Neural progenitor cell (in vitro differentiated cells): Measurements from ENCODE around the gene SRRM4. TPM values are rescaled to one million over a fixed set of nuclear protein-coding genes. Genes with fewer than 3 reads are reported as not detected.
"Not testable (repeated sequence)": the region's sequence is repeated elsewhere in the genome, so short reads cannot be mapped to it uniquely, and the experiment has no call there.

Experiments used
- DNase-seq: peaks from one replicate; pipeline ENCODE4 v3.0.0-alpha.2; 2016; ENCODE audit warnings: low spot score
- H2AFZ ChIP-seq: fragments of 200-600 bp; sonication (generic); replicated peaks from 2 replicates; pipeline ENCODE4 v1.6.1; 2016; ENCODE audit warnings: antibody characterized with exemption
- H3F3A ChIP-seq: fragments of 200-600 bp; sonication (generic); 2 replicates; pipeline ENCODE4 v1.6.1; 2016; ENCODE audit warnings: antibody characterized with exemption, low read depth
- H3K27ac ChIP-seq: fragments of 200-600 bp; sonication (generic); 2 replicates; pipeline ENCODE4 v1.5.1; 2016; ENCODE audit warnings: mild to moderate bottlenecking
- H3K27me3 ChIP-seq: fragments of 200-600 bp; sonication (generic); 2 replicates; pipeline ENCODE4 v1.6.1; 2016; ENCODE audit warnings: mild to moderate bottlenecking, moderate library complexity
- H3K36me3 ChIP-seq: fragments of 200-600 bp; sonication (generic); 2 replicates; pipeline ENCODE4 v1.5.1; 2016
- H3K4me1 ChIP-seq: fragments of 200-600 bp; sonication (generic); 2 replicates; pipeline ENCODE4 v1.6.1; 2016; ENCODE audit warnings: mixed run types
- H3K4me2 ChIP-seq: fragments of 200-600 bp; sonication (generic); 2 replicates; pipeline ENCODE4 v1.6.1; 2016
- H3K4me3 ChIP-seq: fragments of 200-600 bp; sonication (generic); 2 replicates; pipeline ENCODE4 v1.5.1; 2016
- H3K79me2 ChIP-seq: fragments of 200-600 bp; sonication (generic); 2 replicates; pipeline ENCODE4 v1.6.1; 2016; ENCODE audit warnings: low read depth
- H3K9ac ChIP-seq: fragments of 200-600 bp; sonication (generic); 2 replicates; pipeline ENCODE4 v1.6.1; 2016
- H3K9me3 ChIP-seq: fragments of 200-600 bp; sonication (generic); 2 replicates; pipeline ENCODE4 v1.5.1; 2016; ENCODE audit warnings: low read depth
- H4K20me1 ChIP-seq: fragments of 200-600 bp; sonication (generic); 2 replicates; pipeline ENCODE4 v1.6.1; 2016; ENCODE audit warnings: low read depth
- H3K27ac Mint-ChIP-seq: 3 replicates; pipeline ENCODE4 v1.8.0; 2021; ENCODE audit warnings: mixed read lengths
- H3K27me3 Mint-ChIP-seq: 2 replicates; pipeline ENCODE4 v1.8.0; 2022; ENCODE audit warnings: low read depth, mild to moderate bottlenecking, inconsistent platforms, moderate library complexity, mixed read lengths; ENCODE audit not compliant: insufficient read depth
- H3K36me3 Mint-ChIP-seq: 3 replicates; pipeline ENCODE4 v1.8.0; 2021; ENCODE audit warnings: mixed read lengths
- H3K4me1 Mint-ChIP-seq: 3 replicates; pipeline ENCODE4 v1.8.0; 2021; ENCODE audit warnings: mixed read lengths
- H3K4me3 Mint-ChIP-seq: 3 replicates; pipeline ENCODE4 v1.8.0; 2021; ENCODE audit warnings: mild to moderate bottlenecking, moderate library complexity, mixed read lengths
- H3K9me3 Mint-ChIP-seq: 3 replicates; pipeline ENCODE4 v1.8.0; 2020; ENCODE audit warnings: mixed read lengths
- CTCF ChIP-seq: fragments of 200-600 bp; sonication (generic); IDR thresholded peaks from 2 replicates; pipeline ENCODE4 v1.5.1; 2017; ENCODE audit warnings: antibody characterized with exemption, mild to moderate bottlenecking
- EZH2 ChIP-seq: fragments of 200-600 bp; sonication (generic); IDR thresholded peaks from 2 replicates; pipeline ENCODE4 v1.6.1; 2017; ENCODE audit warnings: antibody characterized with exemption, mild to moderate bottlenecking, moderate library complexity
- EZH2phosphoT487 ChIP-seq: fragments of 200-600 bp; sonication (generic); IDR thresholded peaks from 2 replicates; pipeline ENCODE4 v1.6.1; 2017; ENCODE audit warnings: antibody characterized with exemption
- total RNA-seq: library from RNA; depleted of rRNA; stranded (reverse); fragments of >200 nt; gene quantifications from 2 replicates; pipeline ENCODE4 v1.2.3, GENCODE V29; 2015; ENCODE audit warnings: low replicate concordance

SRRM4 gene
- total RNA-seq, 1 donor from 2014 or later: 0.07 TPM

DNA sequence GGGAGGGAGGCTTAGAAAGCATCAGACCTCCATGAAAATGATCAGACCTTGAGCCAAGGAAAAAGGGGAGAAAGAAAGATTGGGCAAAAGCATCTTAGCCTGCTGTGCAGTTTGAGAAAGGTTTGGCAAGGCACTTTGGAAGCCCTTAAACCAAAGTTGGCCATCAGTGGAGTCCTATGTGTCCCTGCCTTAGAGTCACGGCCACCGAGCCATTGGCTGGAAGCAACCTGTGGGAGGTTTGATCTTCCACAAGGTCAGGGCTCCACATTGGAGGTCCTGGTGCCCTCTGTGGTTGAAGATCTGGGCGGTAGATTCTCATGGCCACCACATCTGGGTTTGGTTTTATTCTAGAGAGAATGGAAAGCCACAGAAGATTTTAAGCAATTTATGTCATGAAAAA, 44.4 kb downstream of the SRRM4 start:
- H3K27me3 ChIP-seq: no peaks in the 10 kb centered on the region
- H3F3A ChIP-seq: peaks cover 11% of the 10 kb centered on the region
- H3K27ac Mint-ChIP-seq: no peak overlapping the region
- no peak overlapping the region for H3K4me3 ChIP-seq
- no peak overlapping the region for H3K4me3 Mint-ChIP-seq
- no peak overlapping the region for H3K9ac ChIP-seq
- H3K27ac ChIP-seq: no peak overlapping the region
- H3K4me2 ChIP-seq: no peak overlapping the region
- no peaks in the 10 kb centered on the region for H3K9me3 ChIP-seq
- no peak for DNase-seq
- no peaks in the 10 kb centered on the region for H3K79me2 ChIP-seq
- H3K36me3 ChIP-seq: no peaks in the 10 kb centered on the region
- no peaks in the 10 kb centered on the region for H3K9me3 Mint-ChIP-seq
- peaks cover 19% of the 10 kb centered on the region for H3K4me1 ChIP-seq
- no peaks in the 10 kb centered on the region for H3K36me3 Mint-ChIP-seq
- H3K27me3 Mint-ChIP-seq: peaks cover 4% of the 10 kb centered on the region
- H2AFZ ChIP-seq: no peak overlapping the region
- no peaks in the 10 kb centered on the region for H4K20me1 ChIP-seq
- peaks cover 21% of the 10 kb centered on the region for H3K4me1 Mint-ChIP-seq
- TF ChIP-seq CTCF: no peak
- no peak for TF ChIP-seq EZH2
- no peak for TF ChIP-seq EZH2phosphoT487

GRCh38 chr12:119033332-119033731, 52.0 kb downstream of the SRRM4 start:
- H3K4me1 Mint-ChIP-seq, DNase-seq, H3K79me2 ChIP-seq, H3K9me3 Mint-ChIP-seq, H3K27ac Mint-ChIP-seq, H3K27ac ChIP-seq, H3K9me3 ChIP-seq, H3K4me2 ChIP-seq, H3K36me3 Mint-ChIP-seq, H2AFZ ChIP-seq, H3K27me3 Mint-ChIP-seq, H3K4me1 ChIP-seq, H3K27me3 ChIP-seq, H3F3A ChIP-seq, H3K9ac ChIP-seq, H4K20me1 ChIP-seq, H3K4me3 ChIP-seq, H3K36me3 ChIP-seq, H3K4me3 Mint-ChIP-seq: not testable (repeated sequence)

- H3F3A ChIP-seq: no peaks in the 10 kb centered on the region
- Mint-ChIP-seq H3K4me3 (no peak overlapping the region), H3K4me1 (peaks cover 8% of the 10 kb centered on the region), H3K27me3 (no peaks in the 10 kb centered on the region), H3K27ac (no peak overlapping the region), H3K9me3 (no peaks in the 10 kb centered on the region), H3K36me3 (no peaks in the 10 kb centered on the region)
- TF ChIP-seq EZH2: no peak
- TF ChIP-seq CTCF: peak; percentile 79
- H3K9ac ChIP-seq: no peak overlapping the region
- H4K20me1 ChIP-seq: no peaks in the 10 kb centered on the region
- H3K4me3 ChIP-seq: no peak overlapping the region
- H3K79me2 ChIP-seq: no peaks in the 10 kb centered on the region
- no peak overlapping the region for H3K27ac ChIP-seq
- H3K36me3 ChIP-seq: no peaks in the 10 kb centered on the region
- peak; percentile 66 for DNase-seq
- H3K4me2 ChIP-seq: no peak overlapping the region
- H3K9me3 ChIP-seq: no peaks in the 10 kb centered on the region
- H3K27me3 ChIP-seq: no peaks in the 10 kb centered on the region
- H2AFZ ChIP-seq: no peak overlapping the region
- no peaks in the 10 kb centered on the region for H3K4me1 ChIP-seq
Measured at GRCh38 chr12:119036878-119037825, 55.8 kb downstream of the SRRM4 start.

DNA sequence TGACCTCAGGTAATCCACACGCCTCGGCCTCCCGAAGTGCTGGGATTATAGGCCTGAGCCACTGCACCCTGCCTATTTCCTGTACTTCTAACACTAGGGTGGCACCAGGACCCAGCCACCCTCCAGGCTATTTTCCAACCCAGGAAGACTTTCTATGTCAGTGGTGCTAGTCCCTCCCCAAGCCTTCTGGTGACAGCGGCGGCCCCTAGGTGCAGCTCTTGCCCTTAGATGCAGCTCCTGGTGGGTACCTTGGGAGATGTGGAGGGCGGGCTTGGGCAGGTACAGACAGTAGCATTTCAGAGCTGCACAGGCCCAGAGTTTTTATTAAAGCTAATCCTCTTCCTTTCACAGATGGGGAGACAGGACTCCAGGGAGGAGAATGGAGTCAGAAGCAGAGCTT, 62.8 kb downstream of the SRRM4 start:
- no peaks in the 10 kb centered on the region for H3K36me3 ChIP-seq
- no peaks in the 10 kb centered on the region for H3F3A ChIP-seq
- H4K20me1 ChIP-seq: no peaks in the 10 kb centered on the region
- H2AFZ ChIP-seq: no peak overlapping the region
- H3K4me1 ChIP-seq: no peaks in the 10 kb centered on the region
- no peak for TF ChIP-seq CTCF
- no peak for TF ChIP-seq EZH2
- TF ChIP-seq EZH2phosphoT487: no peak
- H3K9me3 Mint-ChIP-seq: no peaks in the 10 kb centered on the region
- no peak for DNase-seq
- no peaks in the 10 kb centered on the region for H3K79me2 ChIP-seq
- no peak overlapping the region for H3K27ac Mint-ChIP-seq
- no peak overlapping the region for H3K9ac ChIP-seq
- H3K4me2 ChIP-seq: no peak overlapping the region
- no peaks in the 10 kb centered on the region for H3K4me1 Mint-ChIP-seq
- H3K4me3 ChIP-seq: no peak overlapping the region
- H3K36me3 Mint-ChIP-seq: no peaks in the 10 kb centered on the region
- H3K27me3 Mint-ChIP-seq: peaks cover 8% of the 10 kb centered on the region
- H3K4me3 Mint-ChIP-seq: no peak overlapping the region
- no peak overlapping the region for H3K27ac ChIP-seq
- H3K9me3 ChIP-seq: no peaks in the 10 kb centered on the region
- no peaks in the 10 kb centered on the region for H3K27me3 ChIP-seq
